Endothelial cell of umbilical vein (primary cell): ENCODE results near the gene PRKCB. TPM values are rescaled to one million over a fixed set of nuclear protein-coding genes. Genes with fewer than 3 reads are reported as not detected.

Source experiments
- BruUV-seq: library from RNA; stranded (reverse); fragments of 400-500 nt; replicated peaks from 2 replicates; lab custom pipeline; 2021; lab: Mats Ljungman, UMichigan
- CTCF ChIA-PET: fragments of 300-600, 350-600 bp; sonication (Branson Sonifier 250); formaldehyde crosslinking; loops from one replicate; lab custom pipeline; 2021; ENCODE audit warnings: antibody characterized with exemption, inconsistent platforms; lab: Charles Lee
- POLR2A ChIA-PET: fragments of 300-600, 350-600 bp; sonication (Branson Sonifier 250); formaldehyde crosslinking; loops from one replicate; lab custom pipeline; 2021; ENCODE audit warnings: antibody characterized with exemption, inconsistent platforms; lab: Charles Lee
- DNase-seq: peaks from one replicate; pipeline ENCODE4 v3.0.0-alpha.2; 2011; ENCODE audit warnings: low read depth, low spot score
- FAIRE-seq: peaks from 2 replicates; lab custom pipeline; 2011; peaks lifted over from hg19 to GRCh38; lab: Jason Lieb, UNC
- H2AFZ ChIP-seq: 2 replicates; pipeline ENCODE4 v1.6.0; 2012; ENCODE audit warnings: low read depth, low read length, control low read depth, inconsistent platforms
- H3K27ac ChIP-seq: 2 replicates; pipeline ENCODE4 v1.5.1; 2011; ENCODE audit warnings: low read depth, mild to moderate bottlenecking, control low read depth, low read length, moderate library complexity; ENCODE audit not compliant: insufficient read depth
- H3K27me3 ChIP-seq, 2 experiments: 2 replicates each; pipeline versions ENCODE4 v1.6.0 to v1.6.1; 2011; ENCODE audit warnings: low read length in 2 of 2, mixed read lengths in 1 of 2; ENCODE audit not compliant: control insufficient read depth in 2 of 2, insufficient read depth in 2 of 2
- H3K36me3 ChIP-seq, 2 experiments: 2 replicates in 1 of 2; 3 replicates in 1 of 2; pipeline ENCODE4 v1.5.1; 2011; ENCODE audit warnings: low read length in 2 of 2, mild to moderate bottlenecking in 1 of 2, moderate library complexity in 1 of 2; ENCODE audit not compliant: control insufficient read depth in 2 of 2, insufficient read depth in 2 of 2; ENCODE audit errors: extremely low read depth in 1 of 2
- H3K4me1 ChIP-seq: 3 replicates; pipeline ENCODE4 v1.5.1; 2011; ENCODE audit warnings: mild to moderate bottlenecking, low read length; ENCODE audit not compliant: control insufficient read depth, insufficient read depth; ENCODE audit errors: extremely low read depth
- H3K4me2 ChIP-seq: 2 replicates; pipeline ENCODE4 v1.6.1; 2011; ENCODE audit warnings: low read length, control low read depth, mixed read lengths; ENCODE audit not compliant: insufficient read depth
- H3K4me3 ChIP-seq, 3 experiments: fragments of 200-600 bp in 1 of 3; sonication (generic), shearing (Covaris generic) in 1 of 3; replicated peaks in 1 of 3; 2 replicates each; pipeline ENCODE4 v1.5.1; 2011 to 2016; ENCODE audit warnings: control low read depth in 3 of 3, low read length in 3 of 3, mild to moderate bottlenecking in 2 of 3, inconsistent platforms in 1 of 3, low read depth in 1 of 3, moderate library complexity in 1 of 3; ENCODE audit not compliant: insufficient read depth in 1 of 3
- H3K79me2 ChIP-seq: 2 replicates; pipeline ENCODE4 v1.6.0; 2012; ENCODE audit warnings: low read length, inconsistent platforms; ENCODE audit not compliant: control insufficient read depth, insufficient read depth
- H3K9ac ChIP-seq: replicated peaks from 2 replicates; pipeline ENCODE3; 2011; ENCODE audit warnings: low read length, control low read depth; ENCODE audit not compliant: insufficient read depth; ENCODE audit errors: extremely low read depth
- H3K9me1 ChIP-seq: replicated peaks from 3 replicates; pipeline ENCODE4 v1.6.0; 2011; ENCODE audit warnings: mild to moderate bottlenecking, low read length; ENCODE audit not compliant: control insufficient read depth, insufficient read depth; ENCODE audit errors: extremely low read depth
- H3K9me3 ChIP-seq: replicated peaks from 2 replicates; pipeline ENCODE4 v1.5.1; 2012; ENCODE audit warnings: low read length, inconsistent platforms; ENCODE audit not compliant: control insufficient read depth, insufficient read depth
- H4K20me1 ChIP-seq: replicated peaks from 2 replicates; pipeline ENCODE3; 2011; ENCODE audit warnings: mild to moderate bottlenecking, low read length; ENCODE audit not compliant: control insufficient read depth, insufficient read depth; ENCODE audit errors: extremely low read depth
- CTCF ChIP-seq, 2 donors: IDR thresholded peaks; 1 replicate in 1 of 2; 2 replicates in 1 of 2; pipeline ENCODE4 v1.5.1; 2011; ENCODE audit warnings: low read length in 2 of 2, mild to moderate bottlenecking in 2 of 2, moderate library complexity in 2 of 2, control low read depth in 1 of 2, inconsistent platforms in 1 of 2, low read depth in 1 of 2; ENCODE audit not compliant: insufficient read depth in 1 of 2; ENCODE audit errors: extremely low read depth in 1 of 2
- EZH2 ChIP-seq: IDR thresholded peaks from 2 replicates; pipeline ENCODE4 v1.6.1; 2012; ENCODE audit warnings: borderline replicate concordance, low read depth, mild to moderate bottlenecking, moderate library complexity, low read length, inconsistent platforms; ENCODE audit not compliant: severe bottlenecking
- FOS ChIP-seq: IDR thresholded peaks from 2 replicates; pipeline ENCODE4 v1.6.1; 2011; ENCODE audit warnings: mild to moderate bottlenecking, low read length, moderate library complexity, borderline replicate concordance; ENCODE audit not compliant: insufficient read depth
- GATA2 ChIP-seq: IDR thresholded peaks from 2 replicates; pipeline ENCODE4 v1.7.0; 2011; ENCODE audit warnings: low read depth, mild to moderate bottlenecking, moderate library complexity, mixed read lengths, low read length; ENCODE audit not compliant: insufficient read length, insufficient read depth
- JUN ChIP-seq: IDR thresholded peaks from 2 replicates; pipeline ENCODE4 v1.6.1; 2011; ENCODE audit warnings: borderline replicate concordance, low read depth; ENCODE audit not compliant: insufficient read length, insufficient read depth
- MAX ChIP-seq: IDR thresholded peaks from 2 replicates; pipeline ENCODE4 v1.6.1; 2011; ENCODE audit not compliant: insufficient read depth, insufficient read length
- MYC ChIP-seq: IDR thresholded peaks from one replicate; pipeline ENCODE4 v1.6.1; 2011; ENCODE audit warnings: mild to moderate bottlenecking, low read depth, low read length
- POLR2A ChIP-seq: IDR thresholded peaks from 2 replicates; pipeline ENCODE4 v1.6.1; 2012; ENCODE audit warnings: low read depth, mild to moderate bottlenecking, control low read depth, low read length
- POLR2AphosphoS5 ChIP-seq: IDR thresholded peaks from 2 replicates; pipeline ENCODE4 v1.6.1; 2012; ENCODE audit warnings: low read depth, mild to moderate bottlenecking, control low read depth, low read length, moderate library complexity; ENCODE audit not compliant: insufficient read depth
- dilution Hi-C: fragments of 300-500 bp; cut with MboI; formaldehyde crosslinking; loops from one replicate; pipeline ENCODE4 v1.15.0; 2019; ENCODE audit warnings: low sequenced_read_pairs; ENCODE audit not compliant: extremely low pct_ligation_motif_present
- intact Hi-C: fragments of 100-400 bp; cut with micrococcal nuclease; formaldehyde crosslinking; loops from one replicate; pipeline ENCODE4 v1.10.0; 2022
- polyA plus RNA-seq, 4 experiments: library from polyadenylated mRNA; depleted of rRNA in 3 of 4; stranded (reverse) in 3 of 4; unstranded in 1 of 4; fragments of >200 nt; gene quantifications; 2 replicates each; pipeline versions ENCODE4 v1.2.1 to v1.2.3, GENCODE V29; 2011 to 2012; ENCODE audit warnings: missing spikeins in 1 of 4
- total RNA-seq: library from RNA; stranded (reverse); gene quantifications from 2 replicates; pipeline ENCODE4 v1.2.3, GENCODE V29; 2021

The PRKCB gene
- total and polyA plus RNA-seq, 2 donors (not counting 3 experiments of a cell fraction or from before 2014, with no cell fraction given), result 0.01 TPM; not detected in 1

- Histone ChIP-seq H3K4me3 (no peak overlapping the region), H4K20me1 (no peaks in the 10 kb centered on the region), H3K36me3 (no peaks in the 10 kb centered on the region), H3K79me2 (no peaks in the 10 kb centered on the region), H3K27ac (no peak overlapping the region), H3K9ac (no peak overlapping the region), H3K9me1 (no peaks in the 10 kb centered on the region), H3K4me2 (no peak overlapping the region), H3K27me3 (no peaks in the 10 kb centered on the region), H3K9me3 (no peaks in the 10 kb centered on the region), H3K4me1 (no peaks in the 10 kb centered on the region), H2AFZ (no peak overlapping the region)
- intact Hi-C loops, result no loop called here
- FAIRE-seq (no peak), DNase-seq (no peak)
- BruUV-seq, result no TSS peak
- CTCF ChIA-PET, result no interaction called here
- no peak for TF ChIP-seq EZH2
- TF ChIP-seq JUN, result no peak
- TF ChIP-seq CTCF (IDR thresholded peaks at IDR 0.05; ENCODE audit: extremely low read depth in 1 of 2, insufficient read depth in 1 of 2, low read depth in 1 of 2, low read length in 2 of 2), result no peak
- TF ChIP-seq MAX, result no peak
- TF ChIP-seq POLR2A, result no peak
- no peak for TF ChIP-seq GATA2
- TF ChIP-seq MYC, result no peak
- no peak for TF ChIP-seq POLR2AphosphoS5
- no peak for TF ChIP-seq FOS
- dilution Hi-C loops, result no loop called here
- POLR2A ChIA-PET, result no interaction called here
Observed at GRCh38 chr16:23917621-23918020, 81.8 kb downstream of the PRKCB start.
